Measurements from ENCODE around the gene SLC26A8.

The SLC26A8 gene

DNA sequence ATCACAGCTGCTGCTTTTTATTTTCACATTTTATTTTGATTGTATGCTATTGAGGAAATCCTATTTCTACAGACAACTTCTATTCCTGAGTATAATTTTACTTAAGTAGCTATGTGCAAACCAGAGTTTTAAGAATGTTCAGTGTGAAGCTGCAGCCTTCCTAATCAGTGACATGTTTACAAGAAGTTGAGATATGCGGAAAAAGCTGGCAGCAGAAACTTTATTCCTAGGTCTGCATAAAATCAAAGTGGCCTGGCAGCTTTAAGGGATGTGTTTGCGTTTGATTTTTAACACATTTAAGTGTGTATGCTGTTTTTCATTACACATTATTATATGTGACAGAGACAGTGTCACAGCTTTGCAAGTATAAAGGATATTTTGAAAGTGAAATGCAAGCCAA, 29.4 kb upstream of the SLC26A8 start:
- no peak for DNase-seq
- no peaks in the 10 kb centered on the region for H3K27me3 ChIP-seq (replicated peaks; ENCODE audit: control insufficient read depth, insufficient read depth, low read length, poor library complexity, severe bottlenecking)

DNA sequence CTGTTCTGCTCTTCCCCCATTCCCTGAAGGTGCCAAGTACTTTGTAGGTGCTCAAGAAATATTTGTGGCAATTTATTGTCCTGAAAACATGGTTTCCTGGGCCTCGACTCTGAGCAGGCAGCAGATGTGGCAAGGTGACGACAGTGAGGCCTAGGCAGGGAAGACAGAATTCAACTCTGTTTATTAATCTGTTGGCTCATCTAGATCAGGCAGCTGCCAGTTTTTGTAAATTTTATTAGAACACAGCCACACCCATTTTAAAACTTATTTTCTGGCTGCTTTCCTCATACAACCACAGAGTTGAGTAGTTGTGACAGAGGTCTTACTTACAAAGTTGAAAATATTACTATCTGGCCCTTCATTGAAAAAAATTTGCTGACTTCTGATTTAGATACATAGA, 27.7 kb upstream of the SLC26A8 start:
- H3K4me3 ChIP-seq (ENCODE audit: insufficient read depth, low read depth, low read length, poor library complexity, severe bottlenecking), result no peak overlapping the region
- H3K36me3 ChIP-seq (ENCODE audit: control insufficient read depth, insufficient read depth, low read length), result no peaks in the 10 kb centered on the region
- no peaks in the 10 kb centered on the region for H3K9me3 ChIP-seq (ENCODE audit: control insufficient read depth, low read length)
- peaks cover 10% of the 10 kb centered on the region for H3K4me1 ChIP-seq (ENCODE audit: control insufficient read depth, insufficient read depth, low read length, poor library complexity, severe bottlenecking)
- H3K27me3 ChIP-seq (replicated peaks; ENCODE audit: control insufficient read depth, insufficient read depth, low read length, poor library complexity, severe bottlenecking), result no peaks in the 10 kb centered on the region
- no peak overlapping the region for H3K27ac ChIP-seq (ENCODE audit: insufficient read depth, low read length, poor library complexity, severe bottlenecking)
- DNase-seq, result no peak

More for the DNA sequence above, 29.4 kb upstream of the SLC26A8 start:
- Histone ChIP-seq H3K9me3 (ENCODE audit: control insufficient read depth, low read length) (no peaks in the 10 kb centered on the region), H3K4me3 (ENCODE audit: insufficient read depth, low read depth, low read length, poor library complexity, severe bottlenecking) (no peak overlapping the region), H3K4me1 (ENCODE audit: control insufficient read depth, insufficient read depth, low read length, poor library complexity, severe bottlenecking) (peaks cover 10% of the 10 kb centered on the region), H3K36me3 (ENCODE audit: control insufficient read depth, insufficient read depth, low read length) (no peaks in the 10 kb centered on the region), H3K27ac (ENCODE audit: insufficient read depth, low read length, poor library complexity, severe bottlenecking) (no peak overlapping the region)

DNA sequence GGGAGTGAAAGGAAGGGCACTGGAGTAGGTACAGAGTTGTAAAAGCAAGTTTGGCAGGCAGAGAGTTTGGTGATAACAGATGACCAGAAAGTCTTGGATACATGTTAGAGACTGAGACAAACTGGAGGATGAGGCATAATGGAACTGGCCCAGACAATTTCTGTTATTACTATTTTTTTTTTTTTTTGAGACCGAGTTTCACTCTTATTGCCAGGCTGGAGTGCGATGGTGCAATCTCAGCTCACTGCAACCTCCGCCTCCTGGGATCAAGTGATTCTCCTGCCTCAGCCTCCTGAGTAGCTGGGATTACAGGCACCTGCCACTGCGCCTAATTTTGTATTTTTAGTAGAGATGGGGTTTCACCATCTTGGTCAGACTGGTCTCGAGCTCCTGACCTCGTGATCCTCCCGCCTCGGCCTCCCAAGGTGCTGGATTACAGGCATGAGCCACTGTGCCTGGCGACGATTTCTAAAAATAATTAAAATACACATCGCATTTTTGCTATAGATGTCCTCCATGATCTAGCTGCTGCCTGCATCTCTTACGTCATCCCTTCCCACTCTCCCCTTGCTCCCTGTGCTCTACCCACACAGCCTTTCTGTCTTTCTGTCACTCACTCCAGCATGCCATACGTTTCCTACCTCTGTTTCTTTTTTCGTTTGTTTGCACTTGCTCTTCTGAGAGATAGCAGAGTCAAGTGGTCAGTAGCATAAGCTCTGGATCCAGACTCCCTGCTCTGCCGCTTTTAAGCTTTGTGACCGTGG, 26.7 kb upstream of the SLC26A8 start:
- Histone ChIP-seq H3K9me3 (ENCODE audit: control insufficient read depth, low read length) (no peaks in the 10 kb centered on the region), H3K36me3 (ENCODE audit: control insufficient read depth, insufficient read depth, low read length) (no peaks in the 10 kb centered on the region), H3K27ac (ENCODE audit: insufficient read depth, low read length, poor library complexity, severe bottlenecking) (no peak overlapping the region), H3K4me3 (ENCODE audit: insufficient read depth, low read depth, low read length, poor library complexity, severe bottlenecking) (no peak overlapping the region), H3K27me3 (replicated peaks; ENCODE audit: control insufficient read depth, insufficient read depth, low read length, poor library complexity, severe bottlenecking) (no peaks in the 10 kb centered on the region), H3K4me1 (ENCODE audit: control insufficient read depth, insufficient read depth, low read length, poor library complexity, severe bottlenecking) (peaks cover 14% of the 10 kb centered on the region)
- DNase-seq, result no peak

DNA sequence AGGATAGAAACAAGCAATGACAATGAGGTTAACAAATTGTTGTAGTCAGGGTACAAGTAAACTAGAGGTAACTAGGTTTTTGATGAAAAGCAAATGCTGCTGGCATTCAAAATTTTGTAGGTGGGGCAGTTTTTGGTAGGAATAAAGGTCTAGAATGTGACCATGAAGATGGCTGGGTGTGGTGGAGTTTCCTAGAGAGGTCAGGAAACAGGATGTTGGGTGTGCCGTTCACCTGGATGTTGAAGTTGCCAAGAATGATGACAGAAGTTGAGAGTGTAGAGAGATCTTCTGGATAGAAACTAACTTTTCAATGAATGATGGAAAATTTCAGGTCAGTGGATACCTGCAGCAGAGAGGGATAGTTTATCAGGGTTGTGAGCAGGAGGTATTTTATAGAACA, 25.9 kb upstream of the SLC26A8 start:
- Histone ChIP-seq H3K4me3 (ENCODE audit: insufficient read depth, low read depth, low read length, poor library complexity, severe bottlenecking) (no peak overlapping the region), H3K27me3 (replicated peaks; ENCODE audit: control insufficient read depth, insufficient read depth, low read length, poor library complexity, severe bottlenecking) (no peaks in the 10 kb centered on the region), H3K36me3 (ENCODE audit: control insufficient read depth, insufficient read depth, low read length) (no peaks in the 10 kb centered on the region), H3K9me3 (ENCODE audit: control insufficient read depth, low read length) (no peaks in the 10 kb centered on the region), H3K27ac (ENCODE audit: insufficient read depth, low read length, poor library complexity, severe bottlenecking) (no peak overlapping the region), H3K4me1 (ENCODE audit: control insufficient read depth, insufficient read depth, low read length, poor library complexity, severe bottlenecking) (peaks cover 14% of the 10 kb centered on the region)
- no peak for DNase-seq

DNA sequence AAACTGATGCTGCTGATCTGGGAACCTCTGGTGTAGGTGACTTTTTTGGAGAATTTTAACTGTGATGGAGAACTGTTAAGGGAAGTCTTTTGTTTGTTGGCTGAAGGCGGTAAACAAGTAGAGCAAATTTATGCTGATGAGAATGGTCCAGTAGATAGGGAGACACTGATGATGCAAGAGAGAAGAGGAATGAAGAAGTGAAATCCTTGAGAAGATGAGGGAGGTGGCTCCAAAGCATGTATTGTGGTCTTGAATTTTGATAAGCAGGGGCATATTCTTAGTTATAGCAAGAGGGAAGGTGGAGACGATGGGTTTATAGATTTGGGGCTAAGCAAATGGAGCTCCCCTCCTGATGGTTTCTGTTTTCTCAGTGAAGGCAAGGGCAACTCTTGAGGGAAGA, 25.1 kb upstream of the SLC26A8 start:
- Histone ChIP-seq H3K27me3 (replicated peaks; ENCODE audit: control insufficient read depth, insufficient read depth, low read length, poor library complexity, severe bottlenecking) (no peaks in the 10 kb centered on the region), H3K36me3 (ENCODE audit: control insufficient read depth, insufficient read depth, low read length) (no peaks in the 10 kb centered on the region), H3K4me1 (ENCODE audit: control insufficient read depth, insufficient read depth, low read length, poor library complexity, severe bottlenecking) (peaks cover 14% of the 10 kb centered on the region), H3K4me3 (ENCODE audit: insufficient read depth, low read depth, low read length, poor library complexity, severe bottlenecking) (no peak overlapping the region), H3K27ac (ENCODE audit: insufficient read depth, low read length, poor library complexity, severe bottlenecking) (no peak overlapping the region), H3K9me3 (ENCODE audit: control insufficient read depth, low read length) (no peaks in the 10 kb centered on the region)
- no peak for DNase-seq

DNA sequence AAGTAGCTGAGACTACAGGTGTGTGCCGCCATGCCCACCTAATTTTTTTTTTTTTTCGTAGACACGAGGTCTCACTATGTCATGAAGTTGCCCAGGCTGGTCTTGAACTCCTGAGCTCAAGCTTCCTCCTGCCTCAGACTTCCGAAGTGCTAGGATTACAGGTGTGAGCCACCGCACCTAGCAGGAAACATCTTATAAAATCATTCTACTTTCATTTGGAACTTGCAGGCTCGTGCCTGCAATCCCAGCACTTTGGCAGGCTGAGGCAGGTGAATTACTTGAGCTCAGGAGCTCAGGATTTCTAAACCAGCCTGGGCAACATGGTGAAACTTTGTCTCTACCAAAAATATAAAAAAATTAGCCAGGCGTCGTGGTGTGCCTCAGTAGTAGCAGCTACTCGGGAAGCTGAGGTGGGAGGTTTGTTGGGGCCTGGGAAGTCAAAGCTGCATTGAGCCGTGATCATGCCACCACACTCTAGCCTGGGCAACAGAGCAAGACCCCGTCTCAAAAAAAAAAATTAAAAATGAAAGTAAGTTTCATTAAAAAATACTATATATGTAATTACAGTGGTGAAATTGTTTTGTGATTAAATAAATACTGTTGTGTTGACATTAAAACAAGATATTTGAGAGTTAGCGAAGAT, 18.3 kb upstream of the SLC26A8 start:
- DNase-seq, result no peak
- Histone ChIP-seq H3K27me3 (replicated peaks; ENCODE audit: control insufficient read depth, insufficient read depth, low read length, poor library complexity, severe bottlenecking) (no peaks in the 10 kb centered on the region), H3K4me3 (ENCODE audit: insufficient read depth, low read depth, low read length, poor library complexity, severe bottlenecking) (no peak overlapping the region), H3K9me3 (ENCODE audit: control insufficient read depth, low read length) (no peaks in the 10 kb centered on the region), H3K36me3 (ENCODE audit: control insufficient read depth, insufficient read depth, low read length) (no peaks in the 10 kb centered on the region), H3K27ac (ENCODE audit: insufficient read depth, low read length, poor library complexity, severe bottlenecking) (no peak overlapping the region), H3K4me1 (ENCODE audit: control insufficient read depth, insufficient read depth, low read length, poor library complexity, severe bottlenecking) (peaks cover 13% of the 10 kb centered on the region)

DNA sequence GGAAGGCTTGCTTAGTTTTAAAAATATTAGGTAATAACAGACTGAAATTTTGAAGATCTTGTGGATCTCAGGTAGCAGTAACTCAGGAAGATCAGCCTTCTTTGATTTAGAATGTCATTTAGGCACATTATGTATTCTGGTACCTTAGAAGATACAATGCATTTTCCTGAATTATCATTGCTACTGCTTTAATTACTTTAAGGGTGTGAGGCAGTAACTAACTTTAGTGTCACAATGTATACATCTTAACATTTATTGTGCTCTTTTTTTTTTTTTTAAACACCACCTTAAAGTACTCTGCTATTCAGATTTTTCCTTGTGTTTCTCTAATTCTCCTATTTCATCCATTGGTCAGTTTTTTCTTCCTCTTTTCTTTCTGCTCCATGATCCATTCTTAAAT, 16.5 kb upstream of the SLC26A8 start:
- Histone ChIP-seq H3K4me3 (ENCODE audit: insufficient read depth, low read depth, low read length, poor library complexity, severe bottlenecking) (no peak overlapping the region), H3K9me3 (ENCODE audit: control insufficient read depth, low read length) (no peaks in the 10 kb centered on the region), H3K36me3 (ENCODE audit: control insufficient read depth, insufficient read depth, low read length) (no peaks in the 10 kb centered on the region), H3K4me1 (ENCODE audit: control insufficient read depth, insufficient read depth, low read length, poor library complexity, severe bottlenecking) (peaks cover 10% of the 10 kb centered on the region), H3K27me3 (replicated peaks; ENCODE audit: control insufficient read depth, insufficient read depth, low read length, poor library complexity, severe bottlenecking) (no peaks in the 10 kb centered on the region), H3K27ac (ENCODE audit: insufficient read depth, low read length, poor library complexity, severe bottlenecking) (no peak overlapping the region)
- no peak for DNase-seq

DNA sequence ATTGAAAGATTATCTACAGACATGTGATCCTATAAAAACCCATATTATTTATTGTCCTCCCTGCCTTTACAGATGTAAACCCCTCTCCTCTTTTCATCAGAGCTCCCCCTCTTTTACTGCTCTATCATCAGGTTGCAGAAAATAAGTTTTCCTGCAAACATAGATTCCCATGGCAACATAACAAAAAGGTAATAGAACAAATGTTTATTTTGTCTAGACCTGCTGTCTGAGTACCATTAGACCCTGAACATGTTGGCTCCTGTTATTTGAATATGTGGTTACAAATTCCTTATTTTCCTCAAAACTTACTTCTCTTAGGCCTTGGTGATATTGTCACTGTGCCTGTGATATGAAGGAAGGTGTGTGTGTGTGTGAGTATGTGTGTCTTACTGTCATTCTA, 14.7 kb upstream of the SLC26A8 start:
- Histone ChIP-seq H3K27ac (ENCODE audit: insufficient read depth, low read length, poor library complexity, severe bottlenecking) (no peak overlapping the region), H3K4me3 (ENCODE audit: insufficient read depth, low read depth, low read length, poor library complexity, severe bottlenecking) (no peak overlapping the region), H3K4me1 (ENCODE audit: control insufficient read depth, insufficient read depth, low read length, poor library complexity, severe bottlenecking) (peaks cover 12% of the 10 kb centered on the region), H3K9me3 (ENCODE audit: control insufficient read depth, low read length) (no peaks in the 10 kb centered on the region), H3K36me3 (ENCODE audit: control insufficient read depth, insufficient read depth, low read length) (no peaks in the 10 kb centered on the region), H3K27me3 (replicated peaks; ENCODE audit: control insufficient read depth, insufficient read depth, low read length, poor library complexity, severe bottlenecking) (no peaks in the 10 kb centered on the region)
- DNase-seq, result no peak

DNA sequence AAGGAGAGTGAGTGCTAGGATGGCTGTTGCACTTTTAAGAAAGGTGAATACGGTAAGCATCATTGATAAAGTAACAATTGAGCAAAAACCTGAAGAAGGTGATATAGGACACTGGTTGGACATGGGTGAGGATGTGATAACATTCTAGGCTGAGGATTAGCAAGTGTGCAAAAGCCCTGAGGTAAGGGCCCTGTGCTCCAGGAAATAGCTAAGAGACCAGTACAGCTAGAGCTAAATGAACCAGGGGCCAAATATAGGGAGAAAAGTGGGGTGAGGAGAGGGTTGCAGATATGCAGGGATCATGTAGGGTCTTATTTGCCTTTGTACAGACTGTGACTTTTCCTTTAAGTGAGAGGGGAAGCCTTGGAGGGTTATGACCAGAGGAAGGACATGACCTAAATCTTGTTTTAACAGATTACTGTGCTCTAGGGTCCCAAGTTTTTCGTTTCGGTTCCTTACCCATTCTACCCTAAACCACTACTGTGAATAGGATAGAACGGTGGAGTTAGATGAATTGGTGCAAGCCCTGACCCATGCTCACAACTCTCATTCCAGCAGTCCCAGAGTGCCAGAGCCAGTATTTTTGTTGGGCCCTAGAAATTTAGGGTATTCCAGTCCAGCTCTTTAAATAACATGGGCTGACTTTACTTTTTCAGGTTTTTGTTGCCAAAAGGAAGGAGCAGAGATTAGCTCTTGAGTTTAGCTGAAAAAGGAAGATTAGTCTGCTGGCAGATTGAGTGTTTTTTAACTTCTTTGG, 13.9 kb upstream of the SLC26A8 start:
- Histone ChIP-seq H3K4me1 (ENCODE audit: control insufficient read depth, insufficient read depth, low read length, poor library complexity, severe bottlenecking) (peaks cover 17% of the 10 kb centered on the region), H3K27me3 (replicated peaks; ENCODE audit: control insufficient read depth, insufficient read depth, low read length, poor library complexity, severe bottlenecking) (no peaks in the 10 kb centered on the region), H3K36me3 (ENCODE audit: control insufficient read depth, insufficient read depth, low read length) (no peaks in the 10 kb centered on the region), H3K4me3 (ENCODE audit: insufficient read depth, low read depth, low read length, poor library complexity, severe bottlenecking) (no peak overlapping the region), H3K9me3 (ENCODE audit: control insufficient read depth, low read length) (no peaks in the 10 kb centered on the region), H3K27ac (ENCODE audit: insufficient read depth, low read length, poor library complexity, severe bottlenecking) (no peak overlapping the region)
- DNase-seq, result no peak

DNA sequence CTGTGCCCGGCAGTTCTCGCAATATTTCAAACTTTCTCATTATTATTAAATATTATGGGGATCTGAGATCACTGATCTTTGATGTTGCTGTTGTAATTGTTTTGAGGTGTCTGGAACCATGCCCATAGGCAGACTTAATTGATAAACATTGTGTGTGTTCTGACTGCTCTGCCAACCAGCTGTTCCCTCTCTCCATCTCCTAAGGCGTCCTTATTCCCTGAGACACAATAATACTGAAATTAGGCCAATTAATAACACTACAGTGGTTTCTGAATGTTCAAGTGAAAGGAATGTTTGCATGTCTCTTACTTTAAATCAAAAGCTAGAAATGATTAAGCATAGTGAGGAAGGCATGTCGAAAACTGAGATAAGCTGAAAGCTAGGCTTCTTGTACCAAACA, 10.8 kb upstream of the SLC26A8 start:
- H3K4me1 ChIP-seq (ENCODE audit: control insufficient read depth, insufficient read depth, low read length, poor library complexity, severe bottlenecking), result peaks cover 21% of the 10 kb centered on the region
- H3K27me3 ChIP-seq (replicated peaks; ENCODE audit: control insufficient read depth, insufficient read depth, low read length, poor library complexity, severe bottlenecking), result no peaks in the 10 kb centered on the region
- H3K36me3 ChIP-seq (ENCODE audit: control insufficient read depth, insufficient read depth, low read length), result no peaks in the 10 kb centered on the region
- DNase-seq, result no peak
- H3K9me3 ChIP-seq (ENCODE audit: control insufficient read depth, low read length), result no peaks in the 10 kb centered on the region
- no peak overlapping the region for H3K4me3 ChIP-seq (ENCODE audit: insufficient read depth, low read depth, low read length, poor library complexity, severe bottlenecking)
- H3K27ac ChIP-seq (ENCODE audit: insufficient read depth, low read length, poor library complexity, severe bottlenecking), result no peak overlapping the region

All from effector memory CD4-positive, alpha-beta T cell (primary cell).